Measurements from ENCODE around the gene CPA5.

Gene CPA5

DNA sequence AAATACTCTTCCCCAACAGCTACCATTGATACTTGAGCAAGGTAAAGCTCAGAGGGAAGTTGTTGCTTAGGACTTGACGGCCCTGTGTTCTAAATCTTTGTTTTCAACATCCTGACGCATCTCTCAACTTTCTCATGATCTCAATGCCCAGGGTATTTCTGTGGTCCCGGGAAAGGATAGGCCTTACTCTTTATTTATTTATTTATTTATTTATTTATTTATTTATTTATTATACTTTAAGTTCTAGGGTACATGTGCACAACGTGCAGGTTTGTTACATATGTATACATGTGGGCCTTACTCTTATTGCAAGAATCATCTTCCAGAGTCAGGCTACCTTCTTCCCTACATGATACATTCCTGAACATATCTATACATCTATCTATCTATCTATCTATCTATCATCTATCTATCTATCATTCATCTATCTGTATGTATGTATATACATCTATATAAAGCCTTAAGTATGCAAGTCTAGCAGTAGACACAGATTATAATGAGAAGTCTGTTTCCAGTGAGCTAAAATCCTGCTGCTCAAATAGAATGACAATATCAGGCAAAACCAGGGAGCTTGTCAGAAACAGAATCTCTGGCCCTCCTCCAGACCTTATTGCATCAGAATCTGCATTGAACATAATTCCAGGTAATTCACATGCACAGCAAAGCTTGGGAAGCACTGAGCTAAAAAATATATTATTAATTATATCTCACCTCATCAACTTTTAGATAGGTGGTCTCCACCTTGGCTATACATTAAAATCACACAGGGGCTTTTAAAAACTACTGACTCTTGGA lies 12.2 kb upstream of the CPA5 start:
- no peak for DNase-seq (ENCODE audit: low spot score)

DNA sequence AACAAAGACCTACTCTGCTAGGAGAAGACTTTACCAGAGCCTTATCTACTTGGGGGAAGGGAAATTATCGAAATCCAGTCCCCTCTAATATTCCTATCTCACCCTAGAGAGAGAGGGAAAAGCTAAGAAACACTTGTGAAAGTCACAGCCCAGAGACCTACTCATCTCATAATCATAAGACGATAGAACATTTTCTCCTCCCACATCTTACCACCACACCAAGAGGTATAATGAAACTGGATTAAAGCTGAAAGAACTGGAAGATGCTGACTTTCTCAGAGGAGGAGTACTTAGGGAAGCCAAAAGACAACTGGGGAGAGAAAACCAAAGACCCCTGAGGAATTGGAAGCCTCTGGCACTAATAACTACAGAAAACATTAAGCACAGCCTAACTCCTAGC lies 10.8 kb upstream of the CPA5 start:
- DNase-seq (ENCODE audit: low spot score) = no peak

DNA sequence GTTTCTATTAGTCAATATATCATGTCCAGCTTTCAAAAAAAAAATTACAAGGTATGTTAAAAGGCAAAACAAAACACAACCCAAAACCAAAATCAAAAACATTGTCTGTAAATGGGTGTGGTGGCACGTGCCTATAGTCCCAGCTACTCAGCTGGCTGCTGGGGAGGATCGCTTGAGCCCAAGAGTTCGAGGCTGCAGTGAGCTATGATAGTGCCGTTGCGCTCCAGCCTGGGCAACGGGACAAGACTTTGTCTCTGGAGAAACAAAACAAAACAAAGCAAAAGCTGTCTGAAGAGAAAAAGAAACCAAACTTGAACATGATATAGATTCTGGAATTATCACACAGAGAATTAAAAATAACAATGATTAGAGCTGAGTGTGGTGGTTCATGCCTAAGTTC lies 10.3 kb upstream of the CPA5 start:
- no peak for DNase-seq (ENCODE audit: low spot score)

DNA sequence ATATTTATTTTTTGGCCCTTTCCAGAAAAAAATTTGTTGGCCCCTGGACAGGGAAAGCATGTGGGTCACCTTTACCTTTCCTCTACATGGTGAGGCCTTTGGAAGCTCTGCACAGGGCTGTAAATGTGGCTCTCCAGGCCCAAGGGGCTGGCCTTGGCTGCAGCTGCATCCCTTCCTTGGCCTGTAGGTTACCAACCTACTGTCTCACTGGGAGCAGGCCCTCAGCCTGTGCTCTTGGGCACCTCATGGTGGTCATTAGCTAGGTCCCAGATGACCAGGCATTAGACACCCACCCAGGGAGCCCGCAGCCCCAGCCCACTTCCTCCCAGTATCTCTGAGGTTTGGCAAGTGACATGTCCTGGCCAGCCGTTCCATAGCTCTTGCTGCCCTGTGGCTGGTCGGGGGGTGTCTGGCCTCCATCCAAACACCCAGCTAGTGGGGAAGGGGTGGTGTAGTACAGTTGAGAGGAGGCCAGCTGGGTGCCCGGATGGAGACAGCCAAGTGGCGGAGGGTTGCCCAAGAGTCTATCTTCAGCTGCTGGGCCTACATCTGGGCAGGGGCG lies 7.1 kb upstream of the CPA5 start:
- no peak for DNase-seq (ENCODE audit: low spot score)

DNA sequence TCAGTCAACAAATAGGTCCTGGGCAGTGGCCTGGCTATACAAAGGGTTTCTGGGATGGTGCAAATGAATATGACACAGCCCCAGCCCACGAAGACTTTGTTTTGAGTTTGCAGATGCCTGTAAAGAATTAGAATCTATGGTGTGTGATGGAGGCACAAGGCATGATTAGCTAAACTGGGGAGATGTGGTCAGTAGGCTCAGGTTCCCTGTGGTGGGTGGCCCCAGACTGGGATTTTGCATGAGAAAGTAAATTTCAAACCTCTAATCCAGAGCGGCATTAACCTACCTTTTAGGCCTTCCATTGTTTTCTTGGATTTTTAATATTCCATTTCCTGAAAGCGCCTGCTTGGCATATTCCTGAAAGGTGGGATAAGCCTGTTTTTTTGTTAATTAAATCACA lies 6.4 kb upstream of the CPA5 start:
- DNase-seq (ENCODE audit: low spot score) = no peak

DNA sequence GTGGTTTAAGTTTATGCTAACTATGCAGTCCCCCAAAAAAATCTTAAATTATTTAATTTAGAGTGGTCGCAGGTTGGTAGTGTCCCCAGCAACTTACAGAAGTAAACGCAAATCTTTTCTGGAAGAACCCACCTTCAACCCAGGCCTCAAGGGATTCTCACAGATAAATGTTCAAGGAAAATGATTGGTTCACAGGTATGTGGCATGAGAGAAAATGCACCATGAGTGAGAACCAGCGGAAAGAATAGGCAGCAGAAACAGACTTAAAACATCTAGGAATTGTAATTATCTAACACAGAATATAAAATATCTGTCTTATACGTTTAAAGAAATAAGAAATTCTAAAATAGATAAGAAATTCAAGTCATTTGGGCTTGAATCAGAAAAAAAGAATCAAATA lies 2.7 kb upstream of the CPA5 start:
- no peak for DNase-seq (ENCODE audit: low spot score)

DNA sequence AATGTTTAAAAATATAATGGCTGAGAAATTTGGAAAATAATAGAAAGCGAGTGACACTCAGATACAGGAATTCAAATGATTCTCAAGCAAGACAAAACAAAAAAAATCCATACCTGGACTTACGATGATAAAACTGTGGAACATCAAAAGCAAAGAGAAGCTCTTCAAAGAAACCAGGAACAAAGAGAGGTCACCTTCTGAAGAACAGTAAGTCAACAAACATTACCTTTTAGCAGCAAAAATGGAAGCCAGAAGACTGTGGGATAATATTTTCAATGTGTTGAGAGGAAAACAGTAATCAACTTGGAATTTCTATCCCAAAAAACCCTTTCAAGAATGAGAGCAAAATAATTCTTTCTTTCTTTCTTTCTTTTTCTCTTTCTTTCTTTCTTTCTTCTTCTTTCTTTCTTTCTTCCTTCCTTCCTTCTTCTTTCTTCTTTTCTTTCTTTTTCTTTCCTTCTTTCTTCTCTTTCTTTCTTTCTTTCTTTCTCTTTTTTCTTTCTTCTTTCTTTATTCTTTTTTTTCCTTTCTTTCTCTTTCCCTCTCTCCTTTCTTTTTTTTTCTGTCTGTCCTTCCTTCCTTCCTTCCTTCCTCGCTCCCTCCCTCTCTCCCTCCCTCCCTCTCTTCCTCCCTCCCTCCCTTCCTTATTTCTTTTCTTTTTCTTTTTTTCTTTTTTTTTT lies 1.8 kb upstream of the CPA5 start:
- DNase-seq (ENCODE audit: low spot score) = no peak

DNA sequence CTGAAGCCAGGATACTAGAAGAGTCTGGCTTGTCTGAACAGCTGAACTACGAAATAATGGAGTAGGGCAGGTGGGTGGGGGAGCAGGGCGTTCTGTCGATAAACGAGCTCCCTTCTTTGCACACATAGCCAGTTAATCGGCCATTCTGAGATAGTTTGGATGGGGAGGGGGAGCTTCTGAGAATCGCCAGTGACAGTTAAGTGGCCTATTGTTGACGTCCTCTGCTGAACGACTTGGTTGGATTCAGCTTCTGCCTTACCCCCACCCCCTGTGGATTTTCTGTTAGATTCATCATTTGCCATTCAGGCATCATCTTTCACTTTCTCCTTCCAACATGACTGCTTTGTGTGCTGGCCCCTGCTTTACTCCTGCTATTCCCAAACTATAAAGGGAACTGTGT lies 520 bp downstream of the CPA5 start:
- no peak for DNase-seq (ENCODE audit: low spot score)

DNA sequence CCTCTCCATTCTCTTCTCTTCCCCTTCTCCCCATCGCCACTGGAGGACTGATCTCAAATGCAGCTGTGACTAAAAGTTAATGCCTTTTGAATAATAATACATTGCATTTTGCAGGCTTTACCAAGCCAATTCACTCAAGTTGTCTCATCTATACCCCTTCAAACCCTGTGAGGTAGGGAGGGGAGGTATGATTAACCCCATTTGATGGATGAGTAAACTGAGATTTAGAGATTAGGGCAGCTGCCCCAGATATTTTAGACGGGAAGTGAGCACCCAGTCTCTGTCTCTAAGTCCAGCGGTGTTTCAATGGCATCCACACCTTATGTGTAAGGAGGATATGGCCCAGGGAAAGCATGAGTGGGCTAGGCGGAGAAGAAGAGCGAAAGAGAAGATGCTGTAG lies 1.1 kb downstream of the CPA5 start:
- no peak for DNase-seq (ENCODE audit: low spot score)

DNA sequence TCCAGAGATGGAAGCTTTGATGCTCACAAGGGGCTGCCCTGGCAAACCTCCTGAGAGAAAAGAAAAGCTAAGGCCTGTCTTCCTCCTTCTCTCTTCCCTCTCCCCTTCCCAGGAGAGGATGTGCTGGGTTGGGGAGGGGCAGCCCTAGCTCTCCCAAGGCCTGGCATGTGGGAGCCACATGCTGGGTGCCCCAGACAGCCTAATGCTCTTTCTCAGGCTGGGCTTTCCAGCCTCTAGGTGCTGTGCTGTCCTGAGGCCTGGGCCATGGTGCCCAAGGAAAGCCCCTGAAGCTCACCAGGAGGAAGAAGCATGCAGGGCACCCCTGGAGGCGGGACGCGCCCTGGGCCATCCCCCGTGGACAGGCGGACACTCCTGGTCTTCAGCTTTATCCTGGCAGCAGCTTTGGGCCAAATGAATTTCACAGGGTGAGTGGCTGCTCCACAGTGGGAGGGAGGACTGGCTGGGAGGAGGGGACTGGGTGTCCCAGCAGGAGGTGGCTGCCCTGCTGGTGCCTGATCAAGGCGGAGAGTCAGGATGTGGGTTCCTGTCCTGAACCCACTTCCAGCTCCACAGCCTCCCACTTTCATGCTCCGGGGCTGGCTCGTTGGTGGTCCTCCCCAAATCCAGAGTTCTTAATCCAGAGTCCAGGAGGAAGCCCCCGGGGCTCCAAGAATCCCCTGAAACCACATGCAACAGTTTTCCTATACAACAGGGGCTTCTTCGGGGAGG lies 1.7 kb downstream of the CPA5 start:
- DNase-seq (ENCODE audit: low spot score) = no peak

DNA sequence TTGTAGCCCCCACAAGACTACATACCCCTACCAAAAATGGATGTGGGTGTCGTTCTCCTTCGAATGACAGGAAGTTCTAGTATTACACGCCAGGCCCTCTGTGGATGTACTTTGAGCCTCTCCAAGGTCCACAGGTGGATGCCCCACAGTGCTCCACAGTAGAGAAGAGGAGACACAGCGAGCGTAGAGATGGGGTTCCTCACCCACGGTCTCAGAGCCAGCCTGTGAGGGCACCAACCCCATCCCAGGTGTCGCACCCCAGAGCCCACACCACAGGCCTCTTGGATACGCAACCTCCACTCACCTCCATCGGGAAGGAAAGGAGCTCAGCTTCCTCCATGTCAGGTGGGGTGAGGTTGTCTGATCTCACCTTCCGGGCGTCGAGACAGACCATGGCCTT lies 2.3 kb downstream of the CPA5 start:
- no peak for DNase-seq (ENCODE audit: low spot score)

DNA sequence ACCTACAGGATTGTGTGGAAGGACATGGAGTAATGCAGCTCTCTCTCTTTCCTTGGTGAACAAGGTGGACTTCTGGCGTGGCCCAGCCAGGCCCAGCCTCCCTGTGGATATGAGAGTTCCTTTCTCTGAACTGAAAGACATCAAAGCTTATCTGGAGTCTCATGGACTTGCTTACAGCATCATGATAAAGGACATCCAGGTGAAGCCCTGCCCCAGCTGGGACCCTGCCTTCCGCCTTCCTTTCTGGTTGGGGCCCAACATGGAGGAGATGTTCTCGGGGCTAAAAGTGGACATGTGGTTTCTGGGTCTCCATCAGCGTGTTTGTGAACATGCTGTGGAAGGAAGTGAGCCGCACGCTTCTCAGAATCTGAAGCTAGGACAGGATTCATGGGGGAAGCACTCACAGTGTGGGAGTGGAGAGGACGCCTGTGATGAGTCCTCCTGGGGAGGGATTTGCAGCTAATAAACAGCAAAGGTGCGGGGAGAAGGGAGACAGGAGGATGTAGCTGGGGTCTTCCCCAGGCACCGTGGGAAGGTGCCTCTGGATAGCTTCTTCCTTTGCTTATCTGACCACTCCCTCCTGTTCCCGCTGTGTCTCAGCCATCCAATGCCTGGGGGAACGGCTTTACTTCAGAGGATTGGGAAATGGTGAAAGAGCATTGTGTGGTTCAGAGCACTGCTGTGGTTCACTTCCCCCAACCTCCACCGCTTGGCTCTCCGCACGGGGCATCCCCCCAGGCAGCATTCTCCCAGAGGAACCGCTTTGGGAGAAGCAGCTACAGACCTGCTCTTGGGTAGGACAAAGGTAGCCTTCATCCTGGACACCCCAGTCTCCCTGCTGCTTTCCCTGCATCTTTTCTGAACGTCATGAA lies 5.5 kb downstream of the CPA5 start:
- DNase-seq (ENCODE audit: low spot score) = no peak

DNA sequence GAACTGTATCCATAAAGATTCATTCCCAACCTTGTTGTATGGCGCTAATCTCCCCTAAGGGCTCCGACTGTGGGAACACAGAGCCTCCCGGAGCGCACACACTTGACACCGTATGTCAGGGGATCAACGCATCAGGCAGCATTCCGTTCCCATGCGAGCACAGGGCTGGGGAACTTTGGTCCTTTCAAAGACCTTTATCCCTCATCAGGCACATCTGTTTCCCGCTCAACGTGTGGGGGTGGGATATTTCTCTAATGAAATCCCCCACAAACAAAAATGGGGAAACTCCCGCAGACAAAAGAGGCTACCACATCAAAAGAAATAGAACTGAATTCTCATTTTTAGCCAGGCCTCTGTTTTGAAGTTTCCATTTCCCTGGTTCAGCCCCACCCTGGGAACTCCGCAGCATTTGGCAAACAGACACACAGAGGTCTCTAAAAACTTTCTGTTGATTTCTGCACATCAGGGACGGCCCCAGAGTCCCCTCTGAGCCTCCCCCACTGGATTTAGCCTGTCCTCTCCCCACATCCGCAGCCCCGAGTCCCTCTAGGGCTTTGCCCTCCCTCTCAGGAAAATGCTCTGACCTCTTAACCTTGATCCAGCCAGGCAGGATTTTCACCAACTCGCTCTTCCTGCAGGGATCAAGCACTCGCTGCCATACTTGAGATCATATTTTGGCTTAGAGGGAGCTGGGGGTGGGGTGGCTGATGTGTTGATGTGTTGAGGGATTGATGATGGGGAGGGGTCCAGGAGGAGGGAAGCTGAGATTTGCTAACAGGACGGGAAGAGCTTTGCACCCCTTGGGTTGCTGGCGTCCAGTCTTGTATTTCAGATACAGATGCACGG lies 6.6 kb downstream of the CPA5 start:
- DNase-seq (ENCODE audit: low spot score) = no peak

DNA sequence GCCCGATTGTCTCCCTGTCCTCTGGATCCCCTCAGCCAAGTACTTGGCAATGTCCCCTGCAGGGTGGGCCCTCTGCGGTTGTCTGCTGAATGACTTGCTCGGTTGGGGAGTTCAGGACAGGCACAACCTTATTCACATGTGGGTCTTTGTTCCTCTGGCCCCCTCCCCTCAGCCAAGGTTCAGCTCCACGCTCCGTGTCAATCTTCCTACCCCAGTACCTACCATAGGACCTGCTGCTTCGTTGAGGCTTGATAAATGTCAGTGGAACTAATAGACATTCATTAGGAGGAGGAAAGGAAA lies 7.1 kb downstream of the CPA5 start:
- DNase-seq (ENCODE audit: low spot score) = no peak

DNA sequence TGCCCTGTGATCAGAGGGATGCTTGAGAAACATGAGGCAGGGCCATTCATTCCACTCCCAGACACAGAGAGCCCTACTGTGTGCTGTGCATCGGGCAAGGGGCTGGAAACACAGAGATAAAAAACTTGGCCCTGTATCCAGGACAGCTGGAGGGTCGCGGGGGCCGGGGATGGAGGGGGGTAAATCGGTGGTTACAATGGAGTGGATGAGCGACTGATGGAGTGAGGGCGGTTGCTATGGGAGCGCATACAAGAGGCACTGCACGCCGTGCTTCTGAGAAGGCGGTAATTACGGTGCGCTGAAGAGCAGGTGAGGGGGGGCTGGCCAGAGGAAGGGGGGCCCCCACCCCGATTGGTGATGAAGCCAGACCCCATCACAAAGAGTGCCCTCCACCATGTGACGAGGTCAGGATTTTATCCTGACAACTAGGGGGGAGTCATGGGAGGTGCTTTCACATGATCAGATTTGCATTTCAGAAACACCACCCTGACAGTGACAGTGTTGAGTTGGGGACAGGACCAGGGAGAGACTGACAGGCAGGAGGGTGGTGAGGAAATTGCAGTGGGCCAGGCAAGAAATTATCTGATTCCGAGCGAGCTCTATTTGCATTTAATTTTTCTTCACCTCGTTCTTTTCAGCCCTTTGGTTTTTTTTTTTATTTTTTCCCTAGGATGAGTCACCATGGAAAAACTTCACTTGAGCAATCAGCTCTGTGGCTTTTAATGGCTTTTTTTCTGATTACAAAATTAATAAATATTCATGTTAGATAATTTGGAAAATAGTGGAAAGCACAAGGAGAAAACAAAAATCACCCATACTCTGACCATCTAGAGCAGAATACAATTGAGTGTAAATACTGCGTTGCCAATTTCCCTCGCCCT lies 7.8 kb downstream of the CPA5 start:
- peak; percentile 38 for DNase-seq (ENCODE audit: low spot score)

DNA sequence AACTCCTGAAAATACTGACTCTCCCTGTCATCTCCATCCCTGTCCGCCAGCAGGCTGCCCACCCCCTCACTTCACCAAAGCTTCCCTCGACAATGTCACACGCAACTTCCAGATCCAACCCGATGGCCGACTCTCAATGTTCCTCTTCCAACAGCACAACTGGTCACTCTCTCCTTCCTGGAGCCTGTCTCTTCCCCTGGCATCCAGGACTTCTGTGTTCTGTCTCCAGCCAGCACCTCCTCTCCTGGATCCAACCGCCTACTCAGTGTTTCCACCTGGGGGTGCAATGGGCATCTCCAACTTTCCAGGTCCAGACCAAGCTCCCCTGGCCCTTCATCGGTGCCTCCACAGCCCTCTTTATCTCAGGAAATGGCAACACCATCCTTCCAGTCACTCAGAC lies 8.6 kb downstream of the CPA5 start:
- DNase-seq (ENCODE audit: low spot score) = no peak

DNA sequence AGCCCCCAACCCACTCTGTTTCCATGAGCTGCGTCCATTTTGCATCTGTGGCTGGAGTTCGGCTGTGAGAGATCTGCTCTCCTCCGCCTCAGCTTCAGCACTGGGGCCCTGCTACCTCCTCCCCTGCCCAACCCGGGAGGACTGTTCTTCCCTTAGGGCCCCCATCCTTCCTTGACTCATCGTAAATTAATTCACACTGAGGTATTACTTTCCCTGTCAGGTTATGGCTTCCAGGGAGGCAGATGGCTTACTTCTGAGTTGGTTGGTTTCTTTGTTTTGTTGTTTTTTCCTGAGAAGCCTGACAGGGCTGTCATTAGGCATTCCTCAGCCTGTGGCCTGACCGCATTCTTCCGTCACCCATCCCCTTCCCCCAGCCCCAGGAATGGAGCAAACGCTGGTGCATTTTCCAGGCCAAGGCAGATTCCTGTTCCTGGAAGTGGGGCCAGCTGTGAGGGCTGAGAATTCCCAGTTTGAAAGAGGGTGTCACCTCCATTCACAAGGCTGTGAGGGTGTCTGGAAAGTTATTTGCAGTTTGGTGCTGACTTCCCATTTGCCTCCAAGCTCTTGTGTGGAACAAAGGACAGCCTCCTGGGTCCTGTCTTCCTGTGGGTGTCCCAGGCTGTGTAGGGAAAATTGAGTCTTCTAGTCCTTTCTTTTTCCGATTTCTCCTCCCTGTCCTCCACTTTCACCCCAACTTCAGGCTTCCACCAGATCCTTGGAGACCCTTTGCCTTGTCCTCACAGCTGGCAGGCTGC lies 11.7 kb downstream of the CPA5 start:
- peak; percentile 83 for DNase-seq (ENCODE audit: low spot score)

DNA sequence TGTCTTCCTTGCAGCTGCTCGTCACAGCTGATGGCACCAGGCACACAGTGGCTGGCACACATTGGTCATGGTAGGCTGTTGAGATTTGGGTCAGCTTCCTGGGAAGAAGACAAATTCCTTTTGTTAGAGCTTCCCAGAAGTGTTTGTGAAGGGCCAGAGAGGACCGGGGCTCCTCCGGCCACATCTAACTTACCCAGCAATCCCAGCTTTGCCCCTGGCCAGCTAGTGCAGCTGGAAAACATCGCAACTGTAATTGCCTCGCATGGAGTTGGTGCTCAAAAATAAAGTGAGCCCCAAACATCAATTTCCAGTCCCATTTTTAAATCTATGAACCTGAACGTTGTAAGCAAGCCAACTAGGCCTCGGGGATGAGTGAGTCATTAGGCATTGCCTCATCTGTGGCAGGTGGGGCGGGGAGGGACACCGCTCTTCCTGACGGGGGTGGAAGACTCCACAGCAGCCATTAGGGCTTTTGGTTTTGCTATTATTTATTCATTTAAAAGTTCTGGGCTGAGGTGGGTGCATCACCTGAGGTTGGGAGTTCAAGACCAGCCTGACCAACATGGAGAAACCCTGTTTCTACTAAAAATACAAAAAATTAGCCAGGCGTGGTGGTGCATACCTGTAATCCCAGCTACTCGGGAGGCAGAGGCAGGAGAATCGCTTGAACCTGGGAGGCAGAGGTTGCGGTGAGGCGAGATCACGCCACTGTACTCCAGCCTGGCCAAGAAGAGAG lies 12.4 kb downstream of the CPA5 start:
- DNase-seq (ENCODE audit: low spot score) = peak; percentile 46

DNA sequence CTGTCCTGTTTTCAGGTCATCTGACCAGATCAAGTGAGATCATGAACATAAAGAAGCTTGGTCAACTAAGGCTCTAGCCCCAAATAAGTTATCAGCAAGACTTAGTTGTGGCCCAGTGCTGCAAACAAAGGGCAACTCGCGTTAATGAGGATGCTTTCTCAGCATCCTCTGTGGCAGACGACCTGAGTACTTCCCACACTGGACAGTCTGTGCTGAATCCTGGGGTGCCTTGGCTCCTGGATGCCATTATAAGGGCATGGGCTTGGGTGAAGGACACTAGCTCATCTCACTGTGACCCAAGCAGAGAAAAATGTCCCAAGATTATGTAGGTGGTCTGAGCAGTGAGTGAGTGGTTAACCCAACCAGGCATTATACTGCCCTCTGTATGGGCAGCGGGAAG lies 13.9 kb downstream of the CPA5 start:
- no peak for DNase-seq (ENCODE audit: low spot score)
